ENCODE measurements around the gene TIFAB.

The TIFAB gene

DNA sequence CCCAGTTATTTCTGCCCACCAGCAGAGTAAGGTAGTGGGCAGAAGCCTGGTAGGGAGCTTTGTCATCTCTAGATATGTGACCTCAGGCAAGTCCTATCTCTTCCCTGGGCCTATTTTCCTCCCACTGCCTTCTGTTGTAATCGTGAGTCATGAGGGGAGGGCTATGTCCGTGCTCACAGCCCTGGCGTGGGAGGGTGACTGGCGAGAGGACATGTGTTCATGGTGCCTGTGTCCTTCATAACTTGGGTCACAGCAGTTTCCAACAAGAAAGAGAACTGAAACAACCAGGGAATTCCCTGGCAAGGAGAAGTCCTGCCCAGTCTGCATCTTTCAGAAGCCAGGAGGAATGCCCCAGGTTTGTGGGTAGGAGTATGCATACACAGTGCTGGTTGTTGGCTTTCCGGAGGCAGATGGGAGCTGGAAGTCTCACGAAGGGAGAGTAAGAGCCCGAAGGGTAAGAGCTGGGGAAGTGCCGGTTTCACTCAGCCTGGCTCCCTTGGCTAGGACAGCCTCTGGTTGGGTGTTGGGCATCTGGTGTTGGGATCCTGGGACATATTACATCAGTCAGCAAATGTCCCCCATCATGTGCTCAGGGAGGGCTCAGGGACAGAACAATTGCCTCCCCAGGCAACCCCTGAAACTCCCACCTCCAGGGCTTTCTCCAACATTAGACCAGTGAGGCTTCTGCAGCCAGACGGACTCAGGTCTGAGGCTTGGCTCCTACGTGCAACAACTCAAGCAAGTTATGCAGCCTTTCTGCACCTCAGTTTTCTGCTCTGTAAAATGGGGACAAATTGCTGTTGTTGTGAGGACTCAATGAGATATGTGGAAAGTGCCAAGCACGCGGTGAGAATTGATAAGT is 4.3 kb upstream of the TIFAB start (continued):
- TF ChIP-seq, protein P1, sequence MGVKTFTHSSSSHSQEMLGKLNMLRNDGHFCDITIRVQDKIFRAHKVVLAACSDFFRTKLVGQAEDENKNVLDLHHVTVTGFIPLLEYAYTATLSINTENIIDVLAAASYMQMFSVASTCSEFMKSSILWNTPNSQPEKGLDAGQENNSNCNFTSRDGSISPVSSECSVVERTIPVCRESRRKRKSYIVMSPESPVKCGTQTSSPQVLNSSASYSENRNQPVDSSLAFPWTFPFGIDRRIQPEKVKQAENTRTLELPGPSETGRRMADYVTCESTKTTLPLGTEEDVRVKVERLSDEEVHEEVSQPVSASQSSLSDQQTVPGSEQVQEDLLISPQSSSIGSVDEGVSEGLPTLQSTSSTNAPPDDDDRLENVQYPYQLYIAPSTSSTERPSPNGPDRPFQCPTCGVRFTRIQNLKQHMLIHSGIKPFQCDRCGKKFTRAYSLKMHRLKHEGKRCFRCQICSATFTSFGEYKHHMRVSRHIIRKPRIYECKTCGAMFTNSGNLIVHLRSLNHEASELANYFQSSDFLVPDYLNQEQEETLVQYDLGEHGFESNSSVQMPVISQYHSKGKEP (tag by site-specific recombination; IDR thresholded peaks at IDR 0.05), result no peak
- TF ChIP-seq ZFHX2 (tag by site-specific recombination; conservative IDR thresholded peaks at IDR 0.05), result peak; percentile 96
- TF ChIP-seq, protein P2, sequence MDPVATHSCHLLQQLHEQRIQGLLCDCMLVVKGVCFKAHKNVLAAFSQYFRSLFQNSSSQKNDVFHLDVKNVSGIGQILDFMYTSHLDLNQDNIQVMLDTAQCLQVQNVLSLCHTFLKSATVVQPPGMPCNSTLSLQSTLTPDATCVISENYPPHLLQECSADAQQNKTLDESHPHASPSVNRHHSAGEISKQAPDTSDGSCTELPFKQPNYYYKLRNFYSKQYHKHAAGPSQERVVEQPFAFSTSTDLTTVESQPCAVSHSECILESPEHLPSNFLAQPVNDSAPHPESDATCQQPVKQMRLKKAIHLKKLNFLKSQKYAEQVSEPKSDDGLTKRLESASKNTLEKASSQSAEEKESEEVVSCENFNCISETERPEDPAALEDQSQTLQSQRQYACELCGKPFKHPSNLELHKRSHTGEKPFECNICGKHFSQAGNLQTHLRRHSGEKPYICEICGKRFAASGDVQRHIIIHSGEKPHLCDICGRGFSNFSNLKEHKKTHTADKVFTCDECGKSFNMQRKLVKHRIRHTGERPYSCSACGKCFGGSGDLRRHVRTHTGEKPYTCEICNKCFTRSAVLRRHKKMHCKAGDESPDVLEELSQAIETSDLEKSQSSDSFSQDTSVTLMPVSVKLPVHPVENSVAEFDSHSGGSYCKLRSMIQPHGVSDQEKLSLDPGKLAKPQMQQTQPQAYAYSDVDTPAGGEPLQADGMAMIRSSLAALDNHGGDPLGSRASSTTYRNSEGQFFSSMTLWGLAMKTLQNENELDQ (tag by site-specific recombination; IDR thresholded peaks at IDR 0.05; ENCODE audit: low read depth), result no peak

DNA sequence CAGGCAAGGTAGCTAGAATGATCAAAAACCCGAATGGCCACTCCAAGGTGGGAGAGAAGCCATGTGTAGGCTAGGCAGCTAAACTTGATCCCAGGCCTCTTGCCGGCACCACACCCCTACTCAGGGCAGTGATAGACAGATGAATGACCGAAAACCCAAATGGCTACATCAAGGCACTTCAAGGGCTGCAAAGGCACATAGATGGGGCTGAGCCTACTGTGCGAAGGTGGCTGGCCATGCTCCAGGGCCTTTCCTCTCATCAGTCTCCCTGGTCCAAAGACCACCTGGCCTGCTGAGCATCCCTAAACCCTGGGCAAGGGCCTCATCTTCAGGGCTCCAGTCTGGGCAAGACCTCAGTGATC is 3.7 kb upstream of the TIFAB start:
- no peak overlapping the region for H3K4me3 ChIP-seq (ENCODE audit: low read depth, low read length)
- POLR2A ChIA-PET, result no interaction called here
- CTCF ChIA-PET, result interaction anchor here (0.5 to 14.5 kb wide), 12 partner anchors 8 to 374 kb away, joined by 3 to 853 read pairs (median 16); partner anchors contain the start of gene DCANP1

DNA sequence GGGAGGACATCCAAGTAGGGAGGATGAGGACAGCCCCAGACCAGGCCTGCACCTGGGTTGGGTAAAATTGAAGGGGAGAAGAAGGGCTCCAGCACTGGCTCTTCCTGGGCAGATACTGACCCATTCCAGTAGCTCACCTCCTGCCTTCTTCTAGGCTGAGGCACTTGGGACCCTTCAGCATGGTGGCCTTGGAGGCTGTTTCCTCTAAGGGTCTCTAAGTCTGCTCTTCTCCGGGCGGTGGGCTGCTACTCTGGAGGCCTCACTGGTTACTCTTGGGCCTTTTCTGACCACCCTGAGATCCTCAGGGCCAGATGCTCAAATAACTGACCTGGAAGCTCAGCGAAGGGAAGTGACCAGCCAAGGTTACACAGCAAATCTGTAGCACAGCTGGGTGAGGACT is 2.8 kb upstream of the TIFAB start:
- ChIA-PET CTCF (interaction anchor here (0.7 to 14.5 kb wide), 7 partner anchors 11 to 375 kb away, joined by 3 to 853 read pairs (median 4); no protein-coding TSS in a partner anchor), POLR2A (no interaction called here)
- no peak for TF ChIP-seq ZNF140 (tag by site-specific recombination; IDR thresholded peaks at IDR 0.05)
- TF ChIP-seq ZBTB48 (tag by site-specific recombination; IDR thresholded peaks at IDR 0.05), result no peak
- no peak for TF ChIP-seq ZXDB (tag by site-specific recombination; IDR thresholded peaks at IDR 0.05)
- TF ChIP-seq ZSCAN30 (tag by site-specific recombination; IDR thresholded peaks at IDR 0.05), result no peak
- H3K36me3 ChIP-seq (ENCODE audit: control insufficient read depth in 2 of 2, insufficient read depth in 1 of 2, low read length in 2 of 2), result no peaks in the 10 kb centered on the region
- no peak overlapping the region for H3K27ac ChIP-seq (ENCODE audit: extremely low read depth, low read depth, low read length)
- H3K9me3 ChIP-seq (ENCODE audit: control insufficient read depth, insufficient read depth, low read depth, low read length), result no peaks in the 10 kb centered on the region
- no peak overlapping the region for H3K4me3 ChIP-seq (ENCODE audit: low read depth, low read length)
- no peaks in the 10 kb centered on the region for H3K4me1 ChIP-seq (ENCODE audit: control insufficient read depth, insufficient read depth, low read length)

More for the DNA sequence above, 3.7 kb upstream of the TIFAB start:
- TF ChIP-seq ZNF169 (tag by site-specific recombination; IDR thresholded peaks at IDR 0.05) (no peak), KLF10 (tag by site-specific recombination; IDR thresholded peaks at IDR 0.05) (no peak), MZF1 (tag by site-specific recombination; IDR thresholded peaks at IDR 0.05; ENCODE audit: borderline replicate concordance) (no peak), ZNF423 (tag by site-specific recombination; IDR thresholded peaks at IDR 0.05) (no peak)
- TF ChIP-seq, protein P3, sequence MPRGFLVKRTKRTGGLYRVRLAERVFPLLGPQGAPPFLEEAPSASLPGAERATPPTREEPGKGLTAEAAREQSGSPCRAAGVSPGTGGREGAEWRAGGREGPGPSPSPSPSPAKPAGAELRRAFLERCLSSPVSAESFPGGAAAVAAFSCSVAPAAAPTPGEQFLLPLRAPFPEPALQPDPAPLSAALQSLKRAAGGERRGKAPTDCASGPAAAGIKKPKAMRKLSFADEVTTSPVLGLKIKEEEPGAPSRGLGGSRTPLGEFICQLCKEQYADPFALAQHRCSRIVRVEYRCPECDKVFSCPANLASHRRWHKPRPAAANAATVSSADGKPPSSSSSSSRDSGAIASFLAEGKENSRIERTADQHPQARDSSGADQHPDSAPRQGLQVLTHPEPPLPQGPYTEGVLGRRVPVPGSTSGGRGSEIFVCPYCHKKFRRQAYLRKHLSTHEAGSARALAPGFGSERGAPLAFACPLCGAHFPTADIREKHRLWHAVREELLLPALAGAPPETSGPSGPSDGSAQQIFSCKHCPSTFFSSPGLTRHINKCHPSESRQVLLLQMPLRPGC (tag by site-specific recombination; IDR thresholded peaks at IDR 0.05), result no peak
- Histone ChIP-seq H3K27ac (ENCODE audit: extremely low read depth, low read depth, low read length) (no peak overlapping the region), H3K4me1 (ENCODE audit: control insufficient read depth, insufficient read depth, low read length) (no peaks in the 10 kb centered on the region), H3K36me3 (ENCODE audit: control insufficient read depth in 2 of 2, insufficient read depth in 1 of 2, low read length in 2 of 2) (no peaks in the 10 kb centered on the region), H3K9me3 (ENCODE audit: control insufficient read depth, insufficient read depth, low read depth, low read length) (no peaks in the 10 kb centered on the region)

DNA sequence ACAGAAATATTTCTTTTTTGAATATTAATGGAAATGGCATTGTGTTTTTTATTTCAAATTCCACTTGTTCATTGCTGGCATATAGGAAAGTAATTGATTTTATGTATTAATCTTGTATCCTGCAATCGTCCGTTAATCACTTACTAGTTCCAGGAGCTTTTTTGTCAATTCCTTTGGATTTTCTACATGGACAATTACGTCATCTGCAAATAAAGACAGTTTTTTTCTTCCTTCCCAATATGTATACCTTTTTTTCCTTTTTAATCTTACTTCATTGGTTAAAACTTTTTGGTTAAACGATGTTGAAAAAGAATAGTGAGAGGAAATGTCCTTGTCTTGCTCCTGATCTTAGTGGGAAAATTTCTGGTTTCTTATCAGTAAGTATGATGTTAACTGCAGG is 1.5 kb upstream of the TIFAB start:
- no peaks in the 10 kb centered on the region for H3K36me3 ChIP-seq (ENCODE audit: control insufficient read depth in 2 of 2, insufficient read depth in 1 of 2, low read length in 2 of 2)
- POLR2A ChIA-PET, result no interaction called here
- TF ChIP-seq SCRT1 (tag by site-specific recombination; IDR thresholded peaks at IDR 0.05; ENCODE audit: borderline replicate concordance) (no peak), ZNF501 (tag by site-specific recombination; IDR thresholded peaks at IDR 0.05) (no peak), ZNF16 (tag by site-specific recombination; IDR thresholded peaks at IDR 0.05; ENCODE audit: low read depth) (no peak), GFI1B (tag by site-specific recombination; IDR thresholded peaks at IDR 0.05) (no peak)
- TF ChIP-seq, protein P4, sequence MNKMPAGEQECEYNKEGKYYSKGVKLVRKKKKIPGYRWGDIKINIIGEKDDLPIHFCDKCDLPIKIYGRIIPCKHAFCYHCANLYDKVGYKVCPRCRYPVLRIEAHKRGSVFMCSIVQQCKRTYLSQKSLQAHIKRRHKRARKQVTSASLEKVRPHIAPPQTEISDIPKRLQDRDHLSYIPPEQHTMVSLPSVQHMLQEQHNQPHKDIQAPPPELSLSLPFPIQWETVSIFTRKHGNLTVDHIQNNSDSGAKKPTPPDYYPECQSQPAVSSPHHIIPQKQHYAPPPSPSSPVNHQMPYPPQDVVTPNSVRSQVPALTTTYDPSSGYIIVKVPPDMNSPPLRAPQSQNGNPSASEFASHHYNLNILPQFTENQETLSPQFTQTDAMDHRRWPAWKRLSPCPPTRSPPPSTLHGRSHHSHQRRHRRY (tag by site-specific recombination; IDR thresholded peaks at IDR 0.05), result no peak
- CTCF ChIA-PET, result no interaction called here
- no peaks in the 10 kb centered on the region for H3K4me1 ChIP-seq (ENCODE audit: control insufficient read depth, insufficient read depth, low read length)
- H3K4me3 ChIP-seq (ENCODE audit: low read depth, low read length), result no peak overlapping the region
- no peak overlapping the region for H3K27ac ChIP-seq (ENCODE audit: extremely low read depth, low read depth, low read length)
- H3K9me3 ChIP-seq (ENCODE audit: control insufficient read depth, insufficient read depth, low read depth, low read length), result no peaks in the 10 kb centered on the region
